Trophoblast cell (in vitro differentiated cells and primary cell): ENCODE data around the gene TAGAP.
A peak's percentile ranks its signal among the peaks of the same experiment; 100 is the strongest.

Source experiments
- DNase-seq, 2 donors: peaks; one replicate each; pipeline ENCODE4 v3.0.0-alpha.2; 2016
- H2AFZ ChIP-seq: 2 replicates; pipeline ENCODE4 v1.6.1; 2013; ENCODE audit warnings: low read length, moderate library complexity, mild to moderate bottlenecking; ENCODE audit not compliant: insufficient read depth, poor library complexity
- H2AK5ac ChIP-seq: 2 replicates; pipeline ENCODE4 v1.6.1; 2013; ENCODE audit warnings: mild to moderate bottlenecking, low read length
- H2BK120ac ChIP-seq: 2 replicates; pipeline ENCODE4 v1.6.1; 2013; ENCODE audit warnings: low read length, mild to moderate bottlenecking, moderate library complexity; ENCODE audit not compliant: insufficient read depth, poor library complexity
- H2BK12ac ChIP-seq: 2 replicates; pipeline ENCODE4 v1.6.1; 2013; ENCODE audit warnings: mild to moderate bottlenecking, low read length, moderate library complexity
- H2BK5ac ChIP-seq: 2 replicates; pipeline ENCODE4 v1.6.1; 2013; ENCODE audit warnings: low read length, low read depth, moderate library complexity, mild to moderate bottlenecking; ENCODE audit not compliant: poor library complexity
- H3K14ac ChIP-seq: 2 replicates; pipeline ENCODE4 v1.6.1; 2013; ENCODE audit warnings: mild to moderate bottlenecking, low read length
- H3K18ac ChIP-seq: 2 replicates; pipeline ENCODE4 v1.6.1; 2013; ENCODE audit warnings: mild to moderate bottlenecking, low read length
- H3K23ac ChIP-seq: 2 replicates; pipeline ENCODE4 v1.6.1; 2013; ENCODE audit warnings: low read length
- H3K27ac ChIP-seq: 2 replicates; pipeline ENCODE4 v1.5.1; 2013; ENCODE audit warnings: low read depth, mild to moderate bottlenecking, inconsistent platforms, low read length, moderate library complexity
- H3K27me3 ChIP-seq: 2 replicates; pipeline ENCODE4 v1.6.1; 2013; ENCODE audit warnings: inconsistent platforms, mild to moderate bottlenecking, low read length, moderate library complexity; ENCODE audit not compliant: insufficient read depth
- H3K36me3 ChIP-seq, 2 experiments: 1 replicate in 1 of 2; 2 replicates in 1 of 2; pipeline ENCODE4 v1.6.1; 2013; ENCODE audit warnings: low read length in 2 of 2, mild to moderate bottlenecking in 2 of 2, moderate library complexity in 1 of 2; ENCODE audit not compliant: insufficient read depth in 2 of 2, control insufficient read depth in 1 of 2
- H3K4ac ChIP-seq: 2 replicates; pipeline ENCODE4 v1.6.1; 2013; ENCODE audit warnings: low read depth, mild to moderate bottlenecking, low read length, moderate library complexity
- H3K4me1 ChIP-seq, 2 experiments: 1 replicate in 1 of 2; 2 replicates in 1 of 2; pipeline ENCODE4 v1.6.1; 2013; ENCODE audit warnings: low read length in 2 of 2, mild to moderate bottlenecking in 2 of 2, moderate library complexity in 1 of 2; ENCODE audit not compliant: insufficient read depth in 2 of 2, control insufficient read depth in 1 of 2
- H3K4me2 ChIP-seq: 2 replicates; pipeline ENCODE4 v1.6.1; 2013; ENCODE audit warnings: inconsistent platforms, mild to moderate bottlenecking, low read length, moderate library complexity
- H3K4me3 ChIP-seq: 2 replicates; pipeline ENCODE4 v1.5.1; 2013; ENCODE audit warnings: mild to moderate bottlenecking, low read depth, low read length, inconsistent platforms
- H3K79me1 ChIP-seq: one replicate; pipeline ENCODE4 v1.6.1; 2013; ENCODE audit warnings: low read length
- H3K79me2 ChIP-seq: 2 replicates; pipeline ENCODE4 v1.6.1; 2013; ENCODE audit warnings: low read length, mild to moderate bottlenecking; ENCODE audit not compliant: control insufficient read depth, insufficient read depth, poor library complexity
- H3K9ac ChIP-seq: 2 replicates; pipeline ENCODE4 v1.6.1; 2013; ENCODE audit warnings: mild to moderate bottlenecking, low read length
- H3K9me3 ChIP-seq: 2 replicates; pipeline ENCODE4 v1.6.1; 2013; ENCODE audit warnings: low read depth, mild to moderate bottlenecking, control low read depth, inconsistent platforms, low read length; ENCODE audit not compliant: insufficient read depth
- H4K12ac ChIP-seq: 2 replicates; pipeline ENCODE4 v1.6.1; 2013; ENCODE audit warnings: low read depth, mild to moderate bottlenecking, low read length, moderate library complexity
- H4K8ac ChIP-seq: 2 replicates; pipeline ENCODE4 v1.6.1; 2013; ENCODE audit warnings: low read depth, mild to moderate bottlenecking, low read length, moderate library complexity
- H4K91ac ChIP-seq: one replicate; pipeline ENCODE4 v1.6.1; 2013; ENCODE audit warnings: low read depth, mild to moderate bottlenecking, low read length, moderate library complexity
- WGBS: extraction: QIAGEN DNeasy Blood & Tissue Kit; methylation state at CpG from one replicate; pipeline ENCODE4 v1.1.7; 2013; ENCODE audit warnings: missing lambda C conversion rate; ENCODE audit not compliant: insufficient read length, insufficient coverage; ENCODE audit errors: extremely low coverage; 5-methylcytosine and 5-hydroxymethylcytosine counted together

The TAGAP gene

GRCh38 chr6:159043251-159043650, 1.5 kb downstream of the TAGAP start:
- Histone ChIP-seq H3K4ac (no peak overlapping the region), H3K4me3 (no peak overlapping the region), H4K91ac (no peak overlapping the region), H2AFZ (no peak overlapping the region), H2BK120ac (no peak overlapping the region), H3K36me3 (no peaks in the 10 kb centered on the region), H3K9me3 (no peaks in the 10 kb centered on the region), H3K79me2 (no peaks in the 10 kb centered on the region), H2BK5ac (no peak overlapping the region), H3K4me2 (no peak overlapping the region), H3K27me3 (no peaks in the 10 kb centered on the region), H2BK12ac (no peak overlapping the region), H4K8ac (no peak overlapping the region), H2AK5ac (no peak overlapping the region), H4K12ac (no peak overlapping the region), H3K4me1 (peaks cover 0 to 2% of the 10 kb centered on the region in 2 experiments), H3K14ac (no peak overlapping the region), H3K27ac (no peak overlapping the region), H3K79me1 (no peaks in the 10 kb centered on the region), H3K18ac (no peak overlapping the region), H3K23ac (no peak overlapping the region), H3K9ac (no peak overlapping the region)
- no peak for DNase-seq
- no CpG with 5 or more reads among the region's 6 CpGs for WGBS

- Histone ChIP-seq H3K79me2 (no peaks in the 10 kb centered on the region), H3K14ac (no peak overlapping the region), H3K9ac (no peak overlapping the region), H3K27me3 (no peaks in the 10 kb centered on the region), H2BK12ac (no peak overlapping the region), H2BK5ac (no peak overlapping the region), H2BK120ac (no peak overlapping the region), H3K18ac (no peak overlapping the region), H3K4me2 (no peak overlapping the region), H3K9me3 (no peaks in the 10 kb centered on the region), H3K27ac (no peak overlapping the region), H3K79me1 (no peaks in the 10 kb centered on the region), H4K12ac (no peak overlapping the region), H3K4ac (no peak overlapping the region), H3K23ac (no peak overlapping the region), H3K4me1 (peaks cover 0 to 2% of the 10 kb centered on the region in 2 experiments), H4K8ac (no peak overlapping the region), H3K4me3 (no peak overlapping the region), H3K36me3 (no peaks in the 10 kb centered on the region), H2AK5ac (no peak overlapping the region), H4K91ac (no peak overlapping the region), H2AFZ (no peak overlapping the region)
- no peak for DNase-seq
- WGBS: no CpG with 5 or more reads among the region's 5 CpGs
Measured at GRCh38 chr6:159042826-159043181, 2.0 kb downstream of the TAGAP start.

- no peak overlapping the region for H2AFZ ChIP-seq
- no peak overlapping the region for H3K9ac ChIP-seq
- no peak overlapping the region for H4K91ac ChIP-seq
- H2AK5ac ChIP-seq: no peak overlapping the region
- H3K4me2 ChIP-seq: no peak overlapping the region
- H4K8ac ChIP-seq: no peak overlapping the region
- H3K9me3 ChIP-seq: no peaks in the 10 kb centered on the region
- H3K79me1 ChIP-seq: no peaks in the 10 kb centered on the region
- no peak overlapping the region for H2BK5ac ChIP-seq
- H3K36me3 ChIP-seq: no peaks in the 10 kb centered on the region
- H3K27ac ChIP-seq: no peak overlapping the region
- H4K12ac ChIP-seq: no peak overlapping the region
- no CpG with 5 or more reads among the region's 14 CpGs for WGBS
- peak; percentile 74 to 95 for DNase-seq
- H3K4ac ChIP-seq: no peak overlapping the region
- H3K18ac ChIP-seq: no peak overlapping the region
- no peak overlapping the region for H3K23ac ChIP-seq
- H3K14ac ChIP-seq: no peak overlapping the region
- no peak overlapping the region for H3K4me3 ChIP-seq
- no peaks in the 10 kb centered on the region for H3K27me3 ChIP-seq
- peaks cover 0 to 2% of the 10 kb centered on the region in 2 experiments for H3K4me1 ChIP-seq
- no peak overlapping the region for H2BK120ac ChIP-seq
- H3K79me2 ChIP-seq: no peaks in the 10 kb centered on the region
- H2BK12ac ChIP-seq: no peak overlapping the region
Measured at GRCh38 chr6:159042003-159042825, 2.6 kb downstream of the TAGAP start.

GRCh38 chr6:159041181-159041580, 3.6 kb downstream of the TAGAP start:
- no CpG with 5 or more reads among the region's 7 CpGs for WGBS
- Histone ChIP-seq H4K12ac (no peak overlapping the region), H3K14ac (no peak overlapping the region), H2AK5ac (no peak overlapping the region), H2AFZ (no peak overlapping the region), H2BK120ac (no peak overlapping the region), H3K23ac (no peak overlapping the region), H3K9ac (no peak overlapping the region), H3K18ac (no peak overlapping the region), H3K79me2 (no peaks in the 10 kb centered on the region), H3K36me3 (no peaks in the 10 kb centered on the region), H3K4ac (no peak overlapping the region), H3K4me2 (no peak overlapping the region), H3K27ac (no peak overlapping the region), H3K4me3 (no peak overlapping the region), H2BK12ac (no peak overlapping the region), H3K4me1 (peaks cover 0 to 2% of the 10 kb centered on the region in 2 experiments), H3K27me3 (no peaks in the 10 kb centered on the region), H4K8ac (no peak overlapping the region), H2BK5ac (no peak overlapping the region), H3K9me3 (no peaks in the 10 kb centered on the region), H3K79me1 (no peaks in the 10 kb centered on the region), H4K91ac (no peak overlapping the region)
- no peak for DNase-seq
